Activated CD4-positive, alpha-beta T cell treated with anti-CD3 and anti-CD28 coated beads for 4 hours (primary cell): ENCODE results near the gene NRSN2.
"Not testable (repeated sequence)": the region's sequence is repeated elsewhere in the genome, so short reads cannot be mapped to it uniquely, and the experiment has no call there.

Source experiments
- DNase-seq, 2 donors: peaks; one replicate each; pipeline ENCODE4 v3.0.0-alpha.2; 2020

Gene NRSN2

DNA sequence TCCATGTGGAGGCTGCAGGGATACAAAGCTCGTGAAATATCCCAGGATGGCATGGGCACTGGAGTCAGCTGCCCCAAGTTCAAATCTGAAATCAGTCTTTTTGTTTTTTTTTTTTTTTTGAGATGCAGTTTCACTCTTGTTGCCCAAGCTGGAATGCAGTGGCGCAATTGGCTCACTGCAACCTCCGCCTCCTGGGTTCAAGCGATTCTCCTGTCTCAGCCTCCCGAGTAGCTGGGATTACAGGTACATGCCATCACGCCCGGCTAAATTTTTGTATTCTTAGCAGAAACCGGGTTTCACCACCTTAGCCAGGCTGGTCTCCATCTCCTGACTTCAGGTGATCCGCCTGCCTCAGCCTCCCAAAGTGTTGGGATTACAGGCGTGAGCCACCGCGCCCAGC, 30.7 kb downstream of the NRSN2 start:
- DNase-seq = not testable (repeated sequence)

DNA sequence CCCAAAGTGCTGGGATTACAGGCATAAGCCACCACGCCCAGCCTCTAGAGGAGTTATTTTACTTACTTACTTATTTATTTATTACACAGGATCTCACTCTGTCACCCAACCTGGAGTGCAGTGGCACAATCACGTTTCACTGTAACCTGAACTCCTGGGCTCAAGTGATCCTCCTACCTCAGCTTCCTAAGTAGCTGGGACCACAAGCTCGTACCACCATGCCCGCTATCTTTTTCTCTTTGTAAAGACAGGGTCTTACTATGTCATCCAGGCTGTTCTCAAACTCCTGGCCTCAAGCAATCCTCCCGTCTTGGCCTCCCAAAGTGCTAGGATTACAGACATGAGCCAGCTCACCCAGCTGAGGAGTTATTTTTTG, 32.0 kb downstream of the NRSN2 start:
- no peak for DNase-seq

DNA sequence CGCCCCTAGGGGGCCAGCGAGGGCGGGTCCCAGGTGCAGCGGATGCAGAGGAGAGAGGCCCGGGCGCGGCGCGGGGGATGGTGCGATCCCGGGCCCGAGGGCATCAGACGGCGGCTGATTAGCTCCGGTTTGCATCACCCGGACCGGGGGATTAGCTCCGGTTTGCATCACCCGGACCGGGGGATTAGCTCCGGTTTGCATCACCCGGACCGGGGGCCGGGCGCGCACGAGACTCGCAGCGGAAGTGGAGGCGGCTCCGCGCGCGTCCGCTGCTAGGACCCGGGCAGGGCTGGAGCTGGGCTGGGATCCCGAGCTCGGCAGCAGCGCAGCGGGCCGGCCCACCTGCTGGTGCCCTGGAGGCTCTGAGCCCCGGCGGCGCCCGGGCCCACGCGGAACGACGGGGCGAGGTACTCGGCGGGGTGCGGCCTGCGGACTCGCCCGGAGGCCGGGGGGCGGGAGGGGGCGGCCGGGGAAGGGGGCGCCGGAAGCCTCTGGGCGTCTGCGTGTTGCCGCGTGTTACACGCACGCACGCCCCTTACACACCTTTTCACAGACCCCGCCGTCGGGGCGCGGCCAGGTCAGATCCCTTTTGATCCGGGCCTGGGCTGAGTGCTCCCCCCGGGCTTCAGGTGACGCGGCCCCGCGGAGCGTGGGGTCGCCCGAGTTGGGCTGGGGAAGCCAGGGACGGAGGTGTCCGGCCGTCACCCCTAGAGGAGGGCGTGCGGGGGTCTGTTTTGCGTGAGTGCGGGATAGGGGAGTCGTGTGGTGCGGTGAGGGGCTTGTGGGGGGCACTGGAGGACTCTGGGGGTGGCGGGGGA, 34.1 kb downstream of the NRSN2 start:
- DNase-seq = peak; percentile 44 to 63

DNA sequence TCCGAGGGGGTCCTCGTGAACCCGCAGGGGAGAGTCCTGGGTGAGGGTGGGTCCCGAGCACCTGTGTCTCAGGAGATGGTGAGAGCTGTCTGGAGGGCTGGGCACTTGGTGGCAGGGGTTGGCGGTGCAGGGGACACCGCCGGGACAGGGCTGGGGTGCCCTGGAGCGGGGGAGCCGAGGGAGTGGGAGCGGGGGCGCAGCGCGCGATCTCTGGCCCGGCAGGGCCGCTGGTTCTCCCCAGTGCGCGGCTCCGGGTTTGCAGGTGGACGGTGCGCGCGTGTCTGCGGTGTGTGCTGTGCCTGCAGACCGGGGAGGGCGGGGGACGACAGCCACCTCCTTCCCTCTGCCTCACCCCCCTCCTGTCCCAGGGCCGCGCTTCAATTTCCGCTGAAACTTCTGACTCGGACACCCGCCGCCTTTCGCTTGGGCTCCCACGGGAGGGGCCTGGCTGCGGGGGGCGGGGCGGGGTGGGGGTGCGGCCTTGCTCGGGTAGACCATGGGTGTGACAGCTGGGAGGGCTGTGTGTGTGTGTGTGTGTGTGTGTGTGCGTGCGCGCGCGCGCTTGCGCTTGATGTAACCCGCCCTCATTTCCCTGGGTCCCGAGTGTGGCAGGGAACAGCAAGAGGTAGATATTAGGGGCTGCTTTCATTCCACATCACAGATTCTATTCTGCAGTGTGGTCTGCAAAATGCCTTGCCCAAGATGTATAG, 34.8 kb downstream of the NRSN2 start:
- peak; percentile 72 to 74 for DNase-seq

DNA sequence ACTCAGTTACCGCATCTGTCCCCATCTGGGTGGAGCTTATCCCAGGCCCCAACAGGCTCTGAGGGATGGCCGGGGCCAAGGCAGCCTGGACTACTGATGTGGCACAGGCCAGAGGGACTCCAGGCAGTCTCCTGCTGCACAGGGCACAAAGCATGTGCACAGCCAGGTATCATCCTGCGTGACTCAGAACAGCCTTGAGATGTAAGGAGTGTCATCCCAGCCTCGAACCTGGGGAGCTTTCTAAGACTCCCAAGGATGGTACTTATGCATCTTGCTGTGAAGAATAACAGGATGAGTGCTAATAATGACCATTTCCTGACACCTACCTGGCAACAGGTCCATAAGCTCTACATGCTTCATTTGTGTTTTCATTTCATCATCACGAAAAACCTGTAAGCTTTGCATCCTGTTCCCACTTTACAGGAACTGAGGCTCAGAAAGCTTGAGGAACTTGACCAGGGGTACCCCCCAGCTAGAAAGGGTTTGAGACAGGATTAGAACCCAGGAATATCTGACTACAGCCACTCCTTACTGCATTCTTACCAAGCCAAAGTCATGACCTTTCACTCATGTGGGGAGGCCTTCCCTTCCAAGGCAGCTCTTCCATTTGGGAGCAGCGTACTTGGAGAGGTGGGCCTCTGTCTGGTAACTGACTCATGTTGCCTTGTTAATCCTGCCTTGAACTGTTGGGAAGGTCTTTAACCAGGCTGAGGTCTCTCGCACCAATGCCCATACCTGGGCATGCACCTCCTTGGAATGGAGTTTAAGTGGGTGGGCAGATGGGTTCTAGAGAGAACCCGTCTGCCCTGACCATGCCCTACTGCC, 35.6 kb downstream of the NRSN2 start:
- peak in 1 of 2 donors; percentile 4 for DNase-seq

DNA sequence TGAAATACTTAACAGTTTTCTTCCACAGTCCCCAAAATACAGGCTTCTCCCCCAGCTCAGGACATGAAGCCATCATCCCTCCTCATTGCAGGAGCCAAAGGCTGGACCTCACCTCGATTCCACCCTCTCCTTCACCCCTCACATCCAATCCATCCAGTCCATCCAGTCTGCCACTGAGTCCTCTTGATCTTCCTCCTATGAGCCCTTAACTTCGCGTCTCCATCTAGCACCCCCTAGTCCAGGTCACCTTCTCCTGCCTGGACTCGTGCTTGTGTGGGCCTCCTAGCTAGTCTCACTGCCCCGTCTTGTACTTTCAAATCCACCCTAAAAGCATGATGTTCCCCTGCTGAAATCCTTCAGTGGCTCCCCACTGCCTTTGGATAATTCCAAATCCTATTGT, 37.0 kb downstream of the NRSN2 start:
- no peak for DNase-seq

DNA sequence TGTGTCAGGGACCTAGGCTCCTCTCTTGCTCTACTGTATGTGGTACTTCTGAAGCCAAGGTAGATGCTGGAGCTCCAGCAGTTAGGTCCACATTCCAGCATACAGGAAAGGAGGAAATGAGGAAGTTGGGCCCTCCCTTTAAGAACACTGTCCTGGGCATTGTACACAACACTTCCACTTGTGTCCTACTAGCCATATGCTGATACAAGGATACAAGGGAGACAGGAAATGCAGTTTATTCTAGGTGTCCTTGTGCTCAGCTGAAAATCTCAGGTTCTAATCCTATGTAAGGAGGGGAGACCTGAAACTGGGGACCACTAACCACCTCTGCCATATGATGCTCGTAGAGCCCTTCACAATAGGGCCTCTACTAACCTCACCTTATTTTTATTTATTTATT, 37.8 kb downstream of the NRSN2 start:
- DNase-seq = no peak

DNA sequence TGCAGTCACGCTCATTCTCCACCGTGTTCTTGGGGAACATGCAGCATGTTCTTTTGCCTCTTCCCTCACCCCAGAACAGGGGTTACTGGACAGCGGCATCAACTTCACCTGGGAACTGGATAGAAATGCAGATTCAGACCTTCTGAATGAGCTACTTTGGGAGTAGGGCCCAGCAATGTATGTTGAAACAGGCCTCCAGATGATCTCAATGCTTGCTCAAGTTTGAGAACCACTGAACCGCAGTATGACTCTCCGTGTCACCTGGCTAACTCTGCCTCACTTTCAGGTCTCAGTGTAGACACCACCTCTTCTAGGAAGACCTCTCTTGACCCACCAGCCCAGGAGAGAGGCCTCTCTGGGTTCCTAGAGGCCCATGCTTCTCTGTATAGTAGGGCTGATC, 38.5 kb downstream of the NRSN2 start:
- DNase-seq = no peak

- DNase-seq = not testable (repeated sequence)
Observed at GRCh38 chr20:386634-387033, 39.7 kb downstream of the NRSN2 start.

DNA sequence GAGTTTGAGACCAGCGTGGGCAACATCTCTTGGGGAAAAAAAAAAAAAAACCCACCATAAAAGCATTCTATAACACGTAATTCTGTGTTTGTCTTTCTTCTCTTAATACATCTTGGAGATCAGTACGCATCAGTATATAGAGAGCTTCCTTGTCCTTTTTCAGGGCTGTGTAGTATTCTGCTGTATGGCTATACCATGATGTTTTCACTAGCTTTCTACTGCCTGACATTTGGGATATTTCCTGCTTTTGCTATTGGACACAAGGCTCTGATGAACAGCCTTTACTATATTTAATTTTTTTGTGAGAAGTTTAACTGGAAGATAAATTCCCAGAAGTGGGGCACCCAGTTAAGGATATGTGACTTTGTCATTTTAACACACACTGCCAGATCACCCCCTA, 40.6 kb downstream of the NRSN2 start:
- no peak for DNase-seq

GRCh38 chr20:388034-388994, 41.4 kb downstream of the NRSN2 start:
- no peak for DNase-seq

DNA sequence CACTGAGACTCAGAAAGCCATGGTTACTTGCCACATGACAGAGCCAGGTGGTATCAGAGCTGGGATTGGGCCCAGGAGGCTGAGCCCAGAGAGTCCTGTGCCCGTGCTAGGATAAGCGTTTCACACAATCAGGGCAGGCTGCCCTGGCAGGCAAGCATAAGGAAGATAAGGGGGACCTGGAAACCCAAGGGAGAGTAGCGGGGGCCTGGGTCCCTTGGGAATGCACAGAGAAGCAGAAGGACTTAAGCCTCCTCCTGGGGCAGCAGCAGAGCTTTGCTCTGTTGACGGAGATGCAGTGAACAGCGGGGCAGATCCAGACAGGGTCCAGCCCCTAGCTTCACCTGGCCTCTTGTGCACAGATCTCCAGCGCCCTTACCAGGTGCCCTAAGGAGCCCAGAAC, 42.3 kb downstream of the NRSN2 start:
- DNase-seq = no peak

DNA sequence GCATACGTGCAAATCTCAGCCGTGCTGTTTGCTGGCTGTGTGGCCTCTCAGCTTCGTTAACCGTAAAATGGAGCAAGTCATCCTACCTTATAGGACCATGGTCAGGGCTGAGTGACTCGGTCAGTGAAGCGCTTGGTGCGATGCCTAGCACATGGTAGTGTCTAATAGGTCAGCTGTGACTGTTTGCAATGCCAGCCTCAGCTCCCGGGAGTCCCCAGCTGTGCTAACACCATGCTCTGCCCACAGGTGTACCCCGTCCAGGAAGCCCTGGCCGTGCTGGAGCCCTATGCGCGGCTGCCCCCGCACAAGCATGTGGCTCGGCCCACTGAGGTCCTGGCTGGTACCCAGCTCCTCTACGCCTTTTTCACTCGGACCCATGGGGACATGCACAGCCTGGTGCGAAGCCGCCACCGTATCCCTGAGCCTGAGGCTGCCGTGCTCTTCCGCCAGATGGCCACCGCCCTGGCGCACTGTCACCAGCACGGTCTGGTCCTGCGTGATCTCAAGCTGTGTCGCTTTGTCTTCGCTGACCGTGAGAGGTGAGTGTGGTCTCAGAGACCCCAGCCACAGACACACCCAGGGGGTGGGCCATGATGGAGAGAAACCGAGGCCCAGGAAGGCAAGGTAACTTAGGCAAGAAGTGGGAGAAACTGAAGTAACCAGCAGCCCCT, 44.3 kb downstream of the NRSN2 start:
- no peak for DNase-seq

- not testable (repeated sequence) for DNase-seq
Observed at GRCh38 chr20:393296-393695, 46.4 kb downstream of the NRSN2 start.

- DNase-seq = no peak
Observed at GRCh38 chr20:396252-396618, 49.3 kb downstream of the NRSN2 start.

GRCh38 chr20:396619-397431, 49.9 kb downstream of the NRSN2 start:
- DNase-seq = no peak

DNA sequence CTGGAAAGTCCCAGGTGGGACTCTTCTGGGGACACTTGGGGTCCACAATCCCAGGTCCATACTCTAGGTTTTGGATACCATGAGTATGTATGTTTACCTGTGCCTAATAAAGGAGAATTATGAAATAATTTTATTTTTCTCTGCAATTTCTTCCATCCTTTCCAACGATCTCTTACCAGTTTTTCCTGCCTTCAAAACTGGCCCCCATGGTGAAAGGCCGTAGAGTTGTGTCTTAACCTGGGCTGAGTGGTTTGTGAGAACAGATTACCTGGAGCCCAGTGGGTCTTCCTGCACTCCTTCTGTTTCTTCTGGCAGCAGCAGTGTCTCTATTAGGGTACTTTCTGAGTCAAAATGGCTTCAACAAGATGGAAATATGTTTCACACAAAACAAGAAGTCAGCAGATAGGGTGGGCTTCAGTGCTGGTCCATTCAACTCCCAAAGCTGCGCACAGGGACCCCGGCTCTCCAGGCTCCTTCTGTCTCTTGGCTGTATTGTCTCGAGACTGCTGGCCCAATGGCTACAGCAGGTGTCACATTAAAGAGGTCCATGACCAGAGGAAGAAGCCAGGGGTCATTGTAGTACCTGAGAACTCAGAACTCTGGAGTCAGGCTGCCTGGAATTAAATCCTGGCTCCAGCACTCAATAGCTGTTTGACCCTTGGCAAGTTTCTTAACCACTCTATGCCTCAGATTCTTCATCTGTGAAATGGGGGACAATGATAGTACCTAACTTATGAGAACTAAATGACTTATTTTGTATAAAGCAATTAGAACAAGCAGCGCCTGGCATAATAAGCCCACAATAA, 50.7 kb downstream of the NRSN2 start:
- no peak for DNase-seq

DNA sequence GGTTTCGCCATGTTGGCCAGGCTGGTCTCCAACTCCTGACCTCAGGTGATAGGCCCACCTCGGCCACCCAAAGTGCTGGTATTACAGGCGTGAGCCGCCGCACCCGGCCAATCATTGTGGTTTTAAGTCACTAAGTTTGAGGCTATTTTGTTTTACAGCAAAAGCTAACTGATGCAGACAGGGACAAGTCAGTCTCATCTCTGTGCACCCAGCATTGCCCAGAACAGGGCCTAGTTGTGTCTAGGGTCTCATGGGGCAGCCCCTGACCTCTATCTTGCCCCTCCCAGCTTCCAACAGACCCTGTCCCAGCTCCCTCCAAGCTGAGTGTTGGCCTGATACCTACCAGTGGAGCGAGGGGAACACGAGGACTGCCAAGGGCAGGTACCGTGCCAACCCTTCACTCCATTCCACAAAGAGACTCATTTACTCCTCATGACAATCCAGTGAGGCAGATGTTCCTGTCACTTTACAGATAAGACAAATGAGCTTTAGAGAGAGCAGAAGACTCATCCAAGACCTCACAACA, 52.3 kb downstream of the NRSN2 start:
- DNase-seq = no peak

- no peak for DNase-seq
Observed at GRCh38 chr20:400128-400453, 53.2 kb downstream of the NRSN2 start.
